NCI-H524 (cell line): ENCODE data around the gene NOD2.
A peak's percentile ranks its signal among the peaks of the same experiment; 100 is the strongest.

Experiments
- DNase-seq, 2 experiments: peaks; one replicate each; lab custom pipeline; 2025; lab: John Stamatoyannopoulos, UW

NOD2 gene

GRCh38 chr16:50694206-50694605, 800 bp downstream of the NOD2 start:
- no peak for DNase-seq

GRCh38 chr16:50695017-50696000, 1.9 kb downstream of the NOD2 start:
- no peak for DNase-seq

- no peak for DNase-seq
Observed at GRCh38 chr16:50696126-50696525, 2.7 kb downstream of the NOD2 start.

- no peak for DNase-seq
Observed at GRCh38 chr16:50696575-50697420, 3.4 kb downstream of the NOD2 start.

- DNase-seq: no peak
Observed at GRCh38 chr16:50697421-50697715, 4.0 kb downstream of the NOD2 start.

GRCh38 chr16:50697881-50698767, 4.7 kb downstream of the NOD2 start:
- no peak for DNase-seq

GRCh38 chr16:50699326-50700159, 6.1 kb downstream of the NOD2 start:
- DNase-seq: no peak

GRCh38 chr16:50702725-50703124, 9.3 kb downstream of the NOD2 start:
- peak; percentile 53 to 89 for DNase-seq

- no peak for DNase-seq
Observed at GRCh38 chr16:50704245-50704644, 10.8 kb downstream of the NOD2 start.

GRCh38 chr16:50705436-50706110, 12.2 kb downstream of the NOD2 start:
- DNase-seq: no peak

GRCh38 chr16:50706250-50706649, 12.8 kb downstream of the NOD2 start:
- no peak for DNase-seq

GRCh38 chr16:50708373-50709060, 15.1 kb downstream of the NOD2 start:
- no peak for DNase-seq

- DNase-seq: no peak
Observed at GRCh38 chr16:50709061-50709684, 15.8 kb downstream of the NOD2 start.

- DNase-seq: no peak
Observed at GRCh38 chr16:50709980-50710379, 16.6 kb downstream of the NOD2 start.

GRCh38 chr16:50711040-50711439, 17.6 kb downstream of the NOD2 start:
- DNase-seq: no peak

- no peak for DNase-seq
Observed at GRCh38 chr16:50711862-50712559, 18.6 kb downstream of the NOD2 start.

GRCh38 chr16:50712560-50712898, 19.1 kb downstream of the NOD2 start:
- DNase-seq: no peak

GRCh38 chr16:50712956-50713355, 19.6 kb downstream of the NOD2 start:
- no peak for DNase-seq

GRCh38 chr16:50717091-50717490, 23.7 kb downstream of the NOD2 start:
- DNase-seq: no peak
